CD4-positive, alpha-beta T cell (primary cell): ENCODE results near the gene BICDL2. TPM values are rescaled to one million over a fixed set of nuclear protein-coding genes. Genes with fewer than 3 reads are reported as not detected.
A peak's percentile ranks its signal among the peaks of the same experiment; 100 is the strongest.

Experiments used
- ATAC-seq: fragments of 200-7000 bp; cut with Tn5 transposase; one replicate; pipeline ENCODE4 v1.10.0; 2022; ENCODE audit warnings: mild to moderate bottlenecking; ENCODE audit not compliant: poor library complexity
- CTCF ChIA-PET: fragments of 350-600 bp; sonication (Branson Sonifier 250); formaldehyde crosslinking; loops from one replicate; lab custom pipeline; 2021; ENCODE audit warnings: antibody characterized with exemption, inconsistent platforms; lab: Charles Lee
- POLR2A ChIA-PET: fragments of 350-600 bp; sonication (Branson Sonifier 250); formaldehyde crosslinking; loops from one replicate; lab custom pipeline; 2021; ENCODE audit warnings: antibody characterized with exemption, inconsistent platforms; lab: Charles Lee
- DNase-seq, 14 experiments: peaks; one replicate each; pipeline ENCODE4 v3.0.0-alpha.2; 2013 to 2020; ENCODE audit warnings: mixed read lengths in 2 of 14
- H3K27ac ChIP-seq, 2 donors: one replicate each; pipeline versions ENCODE4 v1.5.1 to v1.7.0; 2013; ENCODE audit warnings: low read length in 2 of 2, low read depth in 1 of 2, mild to moderate bottlenecking in 1 of 2
- H3K27me3 ChIP-seq, 2 experiments: 1 replicate in 1 of 2; 2 replicates in 1 of 2; pipeline versions ENCODE4 v1.6.1 to v1.7.0; 2013; ENCODE audit warnings: low read length in 2 of 2, control low read depth in 1 of 2, mild to moderate bottlenecking in 1 of 2, moderate library complexity in 1 of 2; ENCODE audit not compliant: insufficient read depth in 2 of 2, control insufficient read depth in 1 of 2
- H3K36me3 ChIP-seq: one replicate; pipeline ENCODE4 v1.6.1; 2013; ENCODE audit warnings: low read length, control low read depth; ENCODE audit not compliant: insufficient read depth
- H3K4me1 ChIP-seq: one replicate; pipeline ENCODE4 v1.6.1; 2013; ENCODE audit warnings: low read length, control low read depth; ENCODE audit not compliant: insufficient read depth
- H3K4me3 ChIP-seq: one replicate; pipeline ENCODE4 v1.5.1; 2013; ENCODE audit warnings: mild to moderate bottlenecking, low read length, moderate library complexity
- H3K9me3 ChIP-seq, 2 experiments: 1 replicate in 1 of 2; 2 replicates in 1 of 2; pipeline versions ENCODE4 v1.6.1 to v1.7.0; 2013; ENCODE audit warnings: low read length in 2 of 2, mild to moderate bottlenecking in 2 of 2, control low read depth in 1 of 2, moderate library complexity in 1 of 2; ENCODE audit not compliant: control insufficient read depth in 1 of 2, insufficient read depth in 1 of 2
- H3K27ac Mint-ChIP-seq: one replicate; pipeline ENCODE4 v1.8.0; 2020; ENCODE audit warnings: mixed read lengths
- H3K27me3 Mint-ChIP-seq: one replicate; pipeline ENCODE4 v1.8.0; 2021; ENCODE audit warnings: mixed read lengths
- H3K36me3 Mint-ChIP-seq: one replicate; pipeline ENCODE4 v1.8.0; 2021; ENCODE audit warnings: low read depth, mixed read lengths
- H3K4me1 Mint-ChIP-seq: one replicate; pipeline ENCODE4 v1.8.0; 2021; ENCODE audit warnings: low read depth, mixed read lengths
- H3K4me3 Mint-ChIP-seq: one replicate; pipeline ENCODE4 v1.8.0; 2020; ENCODE audit warnings: mild to moderate bottlenecking, mixed read lengths
- H3K9me3 Mint-ChIP-seq: one replicate; pipeline ENCODE4 v1.8.0; 2020; ENCODE audit warnings: mixed read lengths
- intact Hi-C, 2 experiments: fragments of 100-400 bp; cut with DNase I in 1 of 2; cut with micrococcal nuclease in 1 of 2; formaldehyde crosslinking; loops; one replicate each; pipeline versions ENCODE4 v1.15.1 to v1.9.0; 2023 to 2025; cut with DNase I, micrococcal nuclease
- total RNA-seq, 174 experiments: library from RNA in 2 of 174; stranded (reverse) in 2 of 174; gene quantifications; one replicate each; pipeline ENCODE4 v1.2.3 and lab custom pipeline; 2021 to 2026
- TF ChIP-seq, protein P1 (sequence below): fragments of 200-600 bp; IDR thresholded peaks from one replicate; pipeline ENCODE4 v1.8.0; 2022; ENCODE audit warnings: antibody characterized with exemption, mild to moderate bottlenecking

The BICDL2 gene
- total RNA-seq, 2 experiments from 2014 or later = not detected

GRCh38 chr16:3068487-3068886 lies 31.7 kb upstream of the BICDL2 start:
- Histone ChIP-seq H3K4me3 (peak overlapping the region; percentile 99), H3K9me3 (no peaks in the 10 kb centered on the region), H3K27me3 (no peaks in the 10 kb centered on the region), H3K4me1 (peaks cover 86% of the 10 kb centered on the region), H3K27ac (peak overlapping the region; percentile 85 to 98), H3K36me3 (peaks cover 35% of the 10 kb centered on the region)
- DNase-seq (peak in 2 of 14 experiments; percentile 56 to 62), ATAC-seq (no peak)
- Mint-ChIP-seq H3K4me3 (peak overlapping the region; percentile 98), H3K27ac (peak overlapping the region; percentile 97), H3K36me3 (peaks cover 53% of the 10 kb centered on the region), H3K9me3 (no peaks in the 10 kb centered on the region), H3K4me1 (peaks cover 78% of the 10 kb centered on the region), H3K27me3 (no peaks in the 10 kb centered on the region)
- TF ChIP-seq, protein P1, sequence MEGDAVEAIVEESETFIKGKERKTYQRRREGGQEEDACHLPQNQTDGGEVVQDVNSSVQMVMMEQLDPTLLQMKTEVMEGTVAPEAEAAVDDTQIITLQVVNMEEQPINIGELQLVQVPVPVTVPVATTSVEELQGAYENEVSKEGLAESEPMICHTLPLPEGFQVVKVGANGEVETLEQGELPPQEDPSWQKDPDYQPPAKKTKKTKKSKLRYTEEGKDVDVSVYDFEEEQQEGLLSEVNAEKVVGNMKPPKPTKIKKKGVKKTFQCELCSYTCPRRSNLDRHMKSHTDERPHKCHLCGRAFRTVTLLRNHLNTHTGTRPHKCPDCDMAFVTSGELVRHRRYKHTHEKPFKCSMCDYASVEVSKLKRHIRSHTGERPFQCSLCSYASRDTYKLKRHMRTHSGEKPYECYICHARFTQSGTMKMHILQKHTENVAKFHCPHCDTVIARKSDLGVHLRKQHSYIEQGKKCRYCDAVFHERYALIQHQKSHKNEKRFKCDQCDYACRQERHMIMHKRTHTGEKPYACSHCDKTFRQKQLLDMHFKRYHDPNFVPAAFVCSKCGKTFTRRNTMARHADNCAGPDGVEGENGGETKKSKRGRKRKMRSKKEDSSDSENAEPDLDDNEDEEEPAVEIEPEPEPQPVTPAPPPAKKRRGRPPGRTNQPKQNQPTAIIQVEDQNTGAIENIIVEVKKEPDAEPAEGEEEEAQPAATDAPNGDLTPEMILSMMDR = no peak
- ChIA-PET CTCF (interaction anchor here (1.0 kb wide), 1 partner anchor 61 kb away, joined by 4 read pairs; no protein-coding TSS in a partner anchor), POLR2A (interaction anchor here (0.5 to 6.5 kb wide), 8 partner anchors 9 to 89 kb away, joined by 3 to 50 read pairs (median 5); partner anchors contain the start of genes ZNF213 and ZSCAN10)
- intact Hi-C loops = no loop called here

GRCh38 chr16:3066440-3066748 lies 29.6 kb upstream of the BICDL2 start:
- H3K27ac ChIP-seq = peak overlapping the region; percentile 85 to 98
- H3K27ac Mint-ChIP-seq = peak overlapping the region; percentile 97
- ATAC-seq = no peak

DNA sequence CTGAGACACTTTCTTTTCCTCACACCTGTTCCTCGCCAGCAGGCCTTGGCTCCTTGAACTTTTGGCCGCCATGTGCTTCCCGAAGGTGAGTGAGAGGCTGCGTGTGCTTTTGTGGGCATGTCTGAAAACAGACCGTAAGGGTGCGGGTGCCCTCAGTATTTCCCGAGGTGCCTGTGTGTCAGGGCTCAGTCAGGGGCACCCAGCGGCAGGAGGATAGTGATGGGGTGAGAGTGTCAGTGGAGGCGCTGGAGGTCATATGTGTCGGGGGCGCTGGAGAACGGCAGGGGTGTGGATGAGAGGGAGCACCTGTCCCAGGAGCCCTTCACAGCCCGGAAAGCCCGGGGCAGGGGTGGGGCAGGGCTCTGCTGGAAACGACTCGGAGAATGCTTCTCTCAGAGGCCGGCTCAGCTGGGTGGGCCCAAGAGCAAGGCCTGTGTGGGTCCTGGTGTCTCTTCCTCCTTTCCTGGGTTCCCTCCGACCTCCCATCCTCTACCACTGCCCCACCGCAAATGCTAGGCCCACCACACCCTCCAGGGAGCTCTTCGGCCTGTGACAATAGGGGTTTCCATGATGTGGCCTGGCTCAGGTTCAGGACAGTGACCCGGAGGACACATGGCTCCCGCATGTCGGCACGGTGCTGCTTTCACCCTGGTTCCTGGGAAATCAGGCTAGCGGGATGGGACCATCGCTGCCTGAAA lies 29.1 kb upstream of the BICDL2 start:
- ATAC-seq = peak; percentile 43
- peak in 1 of 14 experiments; percentile 41 for DNase-seq
- TF ChIP-seq, protein P1 = no peak
- Mint-ChIP-seq H3K36me3 (peaks cover 53% of the 10 kb centered on the region), H3K27me3 (no peaks in the 10 kb centered on the region), H3K4me3 (peak overlapping the region; percentile 99), H3K27ac (peak overlapping the region; percentile 97), H3K4me1 (peaks cover 73% of the 10 kb centered on the region), H3K9me3 (no peaks in the 10 kb centered on the region)
- peak overlapping the region; percentile 99 for H3K4me3 ChIP-seq
- ChIA-PET POLR2A (interaction anchor here (0.5 to 6.5 kb wide), 17 partner anchors 11 to 335 kb away, joined by 3 to 137 read pairs (median 6); partner anchors contain the start of genes MMP25, ZNF174, ZNF213 and ZSCAN10), CTCF (interaction anchor here (0.6 to 4.9 kb wide), 5 partner anchors 10 to 63 kb away, joined by 3 to 33 read pairs (median 3); no protein-coding TSS in a partner anchor)
- peak overlapping the region; percentile 85 to 98 for H3K27ac ChIP-seq
- peaks cover 78% of the 10 kb centered on the region for H3K4me1 ChIP-seq
- peaks cover 35% of the 10 kb centered on the region for H3K36me3 ChIP-seq
- intact Hi-C loops = no loop called here
- H3K27me3 ChIP-seq = no peaks in the 10 kb centered on the region
- no peaks in the 10 kb centered on the region for H3K9me3 ChIP-seq

More at GRCh38 chr16:3066440-3066748, 29.6 kb upstream of the BICDL2 start:
- Mint-ChIP-seq H3K36me3 (peaks cover 53% of the 10 kb centered on the region), H3K4me1 (peaks cover 78% of the 10 kb centered on the region), H3K9me3 (no peaks in the 10 kb centered on the region), H3K4me3 (peak overlapping the region; percentile 99), H3K27me3 (no peaks in the 10 kb centered on the region)
- H3K4me3 ChIP-seq = peak overlapping the region; percentile 99
- TF ChIP-seq, protein P1 = no peak
- peaks cover 80% of the 10 kb centered on the region for H3K4me1 ChIP-seq
- H3K27me3 ChIP-seq = no peaks in the 10 kb centered on the region
- H3K9me3 ChIP-seq = no peaks in the 10 kb centered on the region
- DNase-seq = no peak
- intact Hi-C loops = no loop called here
- H3K36me3 ChIP-seq = peaks cover 35% of the 10 kb centered on the region
- POLR2A ChIA-PET = interaction anchor here (0.8 to 6.5 kb wide), 9 partner anchors 10 to 335 kb away, joined by 3 to 137 read pairs (median 10); partner anchors contain the start of genes MMP25, ZNF174, ZNF213 and ZSCAN10
- CTCF ChIA-PET = interaction anchor here (1.3 to 4.9 kb wide), 3 partner anchors 38 to 63 kb away, joined by 3 to 33 read pairs (median 5); no protein-coding TSS in a partner anchor
